Right lobe of liver (tissue), 6 donors: ENCODE data around the gene MDN1. TPM values are rescaled to one million over a fixed set of nuclear protein-coding genes. Genes with fewer than 3 reads are reported as not detected.

Experiments
- ATAC-seq, 4 donors: fragments of 200-7000 bp; cut with Tn5 transposase; one replicate each; pipeline ENCODE4 v1.9.1; 2020; ENCODE audit warnings: mild to moderate bottlenecking in 4 of 4, moderate library complexity in 4 of 4
- DNase-seq, 3 donors: peaks; one replicate each; pipeline ENCODE4 v3.0.0-alpha.2; 2020
- H3K27ac ChIP-seq, 3 donors: fragments of 200-600 bp; one replicate each; pipeline ENCODE4 v1.8.0; 2022
- H3K27me3 ChIP-seq, 2 donors: fragments of 200-600 bp; one replicate each; pipeline ENCODE4 v1.8.0; 2022
- H3K36me3 ChIP-seq, 4 donors: fragments of 200-600 bp; sonication (generic) in 1 of 4; one replicate each; pipeline versions ENCODE4 v1.5.1 to v1.8.0; 2017 to 2022; ENCODE audit warnings: control low read depth in 1 of 4
- H3K4me1 ChIP-seq, 4 donors: fragments of 200-600 bp; sonication (generic) in 1 of 4; one replicate each; pipeline versions ENCODE4 v1.5.1 to v1.8.0; 2017 to 2022; ENCODE audit warnings: control low read depth in 1 of 4
- H3K4me3 ChIP-seq, 3 donors: fragments of 200-600 bp; one replicate each; pipeline ENCODE4 v1.8.0; 2022
- H3K9me3 ChIP-seq, 4 donors: fragments of 200-600 bp; sonication (generic) in 1 of 4; one replicate each; pipeline versions ENCODE4 v1.5.1 to v1.8.0; 2017 to 2022; ENCODE audit warnings: control low read depth in 1 of 4
- POLR2A ChIP-seq: fragments of 450-650 bp; IDR thresholded peaks from one replicate; pipeline ENCODE4 v1.6.1; 2017; ENCODE audit warnings: antibody characterized with exemption, mild to moderate bottlenecking
- WGBS: methylation state at CpG from one replicate; pipeline ENCODE4 v1.1.6; 2018; ENCODE audit warnings: low coverage, low lambda C conversion rate; ENCODE audit not compliant: insufficient coverage; ENCODE audit errors: missing lambda C conversion rate; 5-methylcytosine and 5-hydroxymethylcytosine counted together
- intact Hi-C, 2 donors: fragments of 100-400 bp; cut with DNase I; formaldehyde crosslinking; loops; one replicate each; pipeline versions ENCODE4 v1.11.2 to v1.14.1; 2022
- total RNA-seq, 6 experiments: library from RNA; depleted of rRNA in 2 of 6; stranded (reverse); fragments of >200 nt in 2 of 6; fragmentation: NEBNext Ultra II Directional in 3 of 6; extraction: Animal tissue kit (Norgen Biotek cat#: 25700) in 3 of 6; gene quantifications; one replicate each; pipeline versions ENCODE4 v1.1.0 to v1.2.4, GENCODE V29; 2016 to 2023
- TF ChIP-seq, protein P1 (sequence below), 4 donors: fragments of 200-600 bp in 3 of 4; fragments of 450-650 bp in 1 of 4; IDR thresholded peaks; one replicate each; pipeline versions ENCODE4 v1.5.1 to v1.8.0; 2016 to 2022; ENCODE audit warnings: antibody characterized with exemption in 4 of 4, mild to moderate bottlenecking in 2 of 4
- donor health status: DM: no; HTN: yes; CAD: no.
- donor health status: DM: no; HTN: no; CAD: no.
- donor health status: DM: no; HTN: no; CAD: no.
- donor health status: DM: no; HTN: yes; CAD: no.
- donor health status: DM: no; HTN: yes; CAD: no.

The MDN1 gene
- total RNA-seq, 6 experiments from 2014 or later = 13.8 to 49.6 (median 25.5) TPM

GRCh38 chr6:89670935-89671565 lies 148.5 kb downstream of the MDN1 start:
- H3K36me3 ChIP-seq = peaks cover 0 to 96% (median 30%) of the 10 kb centered on the region in 4 donors
- intact Hi-C loops = no loop called here
- 100% methylated on average over 4 of the region's 7 CpGs for WGBS

GRCh38 chr6:89669002-89669401 lies 150.6 kb downstream of the MDN1 start:
- 84% methylated on average over 6 of the region's 6 CpGs for WGBS
- no peaks in the 10 kb centered on the region for H3K27me3 ChIP-seq
- H3K4me3 ChIP-seq = no peak overlapping the region
- no peaks in the 10 kb centered on the region for H3K4me1 ChIP-seq
- H3K36me3 ChIP-seq = peaks cover 0 to 96% (median 20%) of the 10 kb centered on the region in 4 donors
- DNase-seq = no peak
- intact Hi-C loops = no loop called here
- ATAC-seq = no peak
- H3K9me3 ChIP-seq = no peaks in the 10 kb centered on the region
- TF ChIP-seq, protein P1, sequence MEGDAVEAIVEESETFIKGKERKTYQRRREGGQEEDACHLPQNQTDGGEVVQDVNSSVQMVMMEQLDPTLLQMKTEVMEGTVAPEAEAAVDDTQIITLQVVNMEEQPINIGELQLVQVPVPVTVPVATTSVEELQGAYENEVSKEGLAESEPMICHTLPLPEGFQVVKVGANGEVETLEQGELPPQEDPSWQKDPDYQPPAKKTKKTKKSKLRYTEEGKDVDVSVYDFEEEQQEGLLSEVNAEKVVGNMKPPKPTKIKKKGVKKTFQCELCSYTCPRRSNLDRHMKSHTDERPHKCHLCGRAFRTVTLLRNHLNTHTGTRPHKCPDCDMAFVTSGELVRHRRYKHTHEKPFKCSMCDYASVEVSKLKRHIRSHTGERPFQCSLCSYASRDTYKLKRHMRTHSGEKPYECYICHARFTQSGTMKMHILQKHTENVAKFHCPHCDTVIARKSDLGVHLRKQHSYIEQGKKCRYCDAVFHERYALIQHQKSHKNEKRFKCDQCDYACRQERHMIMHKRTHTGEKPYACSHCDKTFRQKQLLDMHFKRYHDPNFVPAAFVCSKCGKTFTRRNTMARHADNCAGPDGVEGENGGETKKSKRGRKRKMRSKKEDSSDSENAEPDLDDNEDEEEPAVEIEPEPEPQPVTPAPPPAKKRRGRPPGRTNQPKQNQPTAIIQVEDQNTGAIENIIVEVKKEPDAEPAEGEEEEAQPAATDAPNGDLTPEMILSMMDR (IDR thresholded peaks at IDR 0.05) = no peak
- TF ChIP-seq POLR2A = no peak
- H3K27ac ChIP-seq = no peak overlapping the region

More at GRCh38 chr6:89670935-89671565, 148.5 kb downstream of the MDN1 start:
- no peak for ATAC-seq
- no peak for DNase-seq
- Histone ChIP-seq H3K4me3 (no peak overlapping the region), H3K4me1 (no peaks in the 10 kb centered on the region), H3K27ac (no peak overlapping the region), H3K9me3 (no peaks in the 10 kb centered on the region), H3K27me3 (no peaks in the 10 kb centered on the region)
- no peak for TF ChIP-seq POLR2A
- TF ChIP-seq, protein P1 (IDR thresholded peaks at IDR 0.05) = no peak

GRCh38 chr6:89667872-89668556 lies 151.6 kb downstream of the MDN1 start:
- H3K4me3 ChIP-seq = no peak overlapping the region
- ATAC-seq (no peak), DNase-seq (no peak)
- H3K9me3 ChIP-seq = no peaks in the 10 kb centered on the region
- no peaks in the 10 kb centered on the region for H3K4me1 ChIP-seq
- H3K36me3 ChIP-seq = peaks cover 0 to 96% (median 24%) of the 10 kb centered on the region in 4 donors
- H3K27ac ChIP-seq = no peak overlapping the region
- no peaks in the 10 kb centered on the region for H3K27me3 ChIP-seq
- intact Hi-C loops = no loop called here
- no peak for TF ChIP-seq POLR2A
- TF ChIP-seq, protein P1 (IDR thresholded peaks at IDR 0.05) = no peak
- 80% methylated on average over 5 of the region's 5 CpGs for WGBS

DNA sequence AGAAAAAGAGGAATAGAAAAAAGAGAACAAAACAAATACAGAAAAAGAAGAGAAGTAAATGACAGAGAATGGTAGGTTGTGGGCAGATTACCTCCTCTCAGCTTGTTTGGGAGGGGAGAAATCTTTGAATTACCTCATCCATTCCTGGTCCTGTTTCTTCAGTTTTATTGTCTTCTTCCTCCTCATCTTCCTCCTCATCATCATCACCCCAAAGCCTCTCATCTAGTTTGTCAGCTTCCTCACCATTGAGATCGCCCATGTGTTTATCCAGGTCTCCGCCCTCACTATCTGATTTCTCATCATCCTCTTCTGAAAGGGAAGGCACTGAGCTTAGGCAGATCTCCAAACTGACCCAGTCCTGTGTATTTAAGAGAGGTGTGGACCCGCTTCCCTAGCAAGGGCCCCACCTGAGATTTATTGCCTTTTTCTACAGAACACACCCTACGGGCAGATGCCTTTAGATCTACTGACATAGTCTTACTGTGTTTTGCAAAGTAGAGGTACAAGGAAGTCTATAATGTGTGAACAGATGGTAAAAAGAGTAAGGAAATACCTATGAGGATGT lies 156.9 kb downstream of the MDN1 start:
- DNase-seq = no peak
- TF ChIP-seq POLR2A = no peak
- TF ChIP-seq, protein P1 (IDR thresholded peaks at IDR 0.05) = no peak
- 93% methylated on average over 4 of the region's 4 CpGs for WGBS
- intact Hi-C loops = no loop called here
- H3K4me3 ChIP-seq = no peak overlapping the region
- no peak for ATAC-seq
- H3K27ac ChIP-seq = no peak overlapping the region
- H3K27me3 ChIP-seq = no peaks in the 10 kb centered on the region
- peaks cover 5 to 100% (median 35%) of the 10 kb centered on the region in 4 donors for H3K36me3 ChIP-seq
- H3K4me1 ChIP-seq = no peaks in the 10 kb centered on the region
- H3K9me3 ChIP-seq = no peaks in the 10 kb centered on the region
